VCaP (cell line): ENCODE results near the gene SMOC2.

ENCODE experiments used
- H3K27ac ChIP-seq: fragments of 450-650 bp; 2 replicates; pipeline ENCODE4 v1.5.1; 2017
- CTCF ChIP-seq: fragments of 450-650 bp; conservative IDR thresholded peaks from 2 replicates; pipeline ENCODE4 v1.5.1; 2017; ENCODE audit warnings: mild to moderate bottlenecking, moderate library complexity

Gene SMOC2

DNA sequence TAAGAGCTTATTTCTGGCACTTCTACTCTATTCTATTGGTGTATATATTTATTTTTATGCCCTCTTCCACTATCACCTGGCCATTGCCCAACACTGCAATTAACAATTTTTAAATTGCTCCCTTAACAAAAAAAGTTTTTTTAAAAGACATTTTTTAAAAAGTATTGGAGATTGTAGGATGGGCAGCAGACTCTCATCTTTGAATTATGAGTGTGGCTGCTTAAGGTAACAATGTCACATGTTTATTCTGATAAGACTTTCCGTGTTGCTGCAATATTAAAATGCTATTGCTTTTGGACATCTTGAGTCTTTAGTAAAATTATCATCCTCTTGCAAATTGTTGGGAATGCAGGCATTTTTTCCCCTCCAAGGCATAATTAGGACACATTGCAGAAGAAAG lies 31.4 kb downstream of the SMOC2 start:
- no peak overlapping the region for H3K27ac ChIP-seq
- TF ChIP-seq CTCF: no peak

- TF ChIP-seq CTCF: no peak
- H3K27ac ChIP-seq: no peak overlapping the region
Measured at GRCh38 chr6:168473197-168473596, 32.2 kb downstream of the SMOC2 start.

DNA sequence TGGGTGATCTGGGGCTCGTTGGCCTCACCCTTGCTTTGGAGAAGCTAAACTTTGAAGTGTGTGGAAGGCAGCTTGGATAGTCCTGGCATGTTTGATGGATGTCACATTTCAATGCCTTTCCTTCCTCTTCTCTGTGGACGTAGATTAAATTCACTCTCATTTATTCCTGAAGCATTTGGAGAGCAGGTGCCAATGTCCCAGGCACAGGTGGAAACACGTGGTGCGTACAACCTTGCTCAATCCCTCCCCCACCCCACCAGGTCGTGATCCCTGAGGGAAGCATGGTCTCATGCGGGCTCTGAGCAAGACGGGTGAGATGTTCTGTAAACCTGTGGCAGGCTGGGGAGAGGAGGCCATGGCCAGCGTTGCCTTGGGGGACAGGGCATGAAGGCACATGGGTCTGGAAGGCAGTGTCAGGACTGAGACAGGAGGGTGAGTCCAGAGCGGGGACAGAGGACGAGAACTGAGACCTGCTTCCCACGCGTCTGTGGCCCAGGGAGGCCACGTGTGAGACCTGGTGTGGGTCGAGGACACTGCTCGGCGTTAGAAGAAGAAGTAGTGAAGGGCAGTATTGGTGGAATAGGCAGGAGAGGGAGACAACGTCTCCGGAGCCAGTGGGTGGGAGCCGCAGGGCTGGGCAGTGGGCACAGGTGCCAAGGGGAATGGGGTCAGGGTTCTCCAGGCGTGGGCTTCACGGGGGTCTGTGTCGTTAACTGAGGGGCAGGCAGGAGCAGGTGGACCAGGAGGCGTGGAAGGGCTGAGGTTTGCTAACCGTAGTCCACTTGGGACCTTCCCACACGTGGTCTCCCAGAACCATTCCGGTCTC lies 34.4 kb downstream of the SMOC2 start:
- no peak overlapping the region for H3K27ac ChIP-seq
- no peak for TF ChIP-seq CTCF

DNA sequence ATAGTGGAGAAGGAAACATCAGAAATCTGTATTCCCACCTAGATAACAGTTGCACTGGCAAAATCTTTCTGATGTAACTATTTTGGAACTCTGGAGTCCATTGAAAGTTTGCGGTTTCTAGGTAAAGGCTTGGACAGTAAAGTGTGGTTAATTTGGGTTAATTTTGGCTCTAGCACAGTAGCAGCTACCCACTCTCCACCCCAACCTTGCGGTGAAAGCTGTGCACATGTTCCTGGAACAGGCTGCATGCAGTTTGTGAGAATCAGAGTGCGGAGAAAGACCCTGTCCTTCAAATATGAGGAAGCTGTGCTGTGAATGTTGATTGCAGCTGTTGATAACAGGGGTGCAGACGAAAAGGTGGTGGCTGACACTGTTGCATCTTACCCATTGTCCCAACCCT lies 38.4 kb downstream of the SMOC2 start:
- H3K27ac ChIP-seq: no peak overlapping the region
- no peak for TF ChIP-seq CTCF

- no peak for TF ChIP-seq CTCF
Measured at GRCh38 chr6:168480481-168480880, 39.5 kb downstream of the SMOC2 start.

DNA sequence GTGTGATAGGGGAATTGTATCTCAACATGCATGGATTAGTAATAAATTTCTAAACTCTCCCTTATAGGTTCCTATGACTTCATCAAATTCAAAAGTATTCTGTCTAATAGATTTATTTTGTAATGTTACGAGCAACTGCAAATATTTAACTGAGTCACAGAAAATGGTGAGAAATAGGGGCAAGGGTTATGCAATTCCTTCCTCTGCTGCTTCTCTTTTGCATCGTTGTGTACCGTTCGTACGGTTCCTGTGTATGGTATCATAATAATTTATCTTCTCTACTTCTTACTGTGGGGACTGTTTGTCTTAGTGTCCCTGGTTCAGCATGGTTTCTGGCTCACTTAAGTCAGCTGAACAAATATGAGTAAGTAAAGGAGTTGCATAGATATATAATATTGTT lies 44.8 kb downstream of the SMOC2 start:
- no peak for TF ChIP-seq CTCF
- no peak overlapping the region for H3K27ac ChIP-seq

More at GRCh38 chr6:168480481-168480880, 39.5 kb downstream of the SMOC2 start:
- H3K27ac ChIP-seq: no peak overlapping the region

GRCh38 chr6:168490757-168491156 lies 49.8 kb downstream of the SMOC2 start:
- no peak for TF ChIP-seq CTCF
- H3K27ac ChIP-seq: no peak overlapping the region
